Stimulated activated CD4-positive, alpha-beta T cell treated with anti-CD3 and anti-CD28 coated beads, Interleukin-12 subunit alpha, Interleukin-12 subunit beta, amount 100 ng/mL, for 24 hours (primary cell): ENCODE data around the gene SREBF1.
A peak's percentile ranks its signal among the peaks of the same experiment; 100 is the strongest.

Source experiments
- DNase-seq, 2 experiments: peaks; one replicate each; pipeline ENCODE4 v3.0.0-alpha.2; 2020; ENCODE audit warnings: low read depth in 2 of 2

Gene SREBF1

DNA sequence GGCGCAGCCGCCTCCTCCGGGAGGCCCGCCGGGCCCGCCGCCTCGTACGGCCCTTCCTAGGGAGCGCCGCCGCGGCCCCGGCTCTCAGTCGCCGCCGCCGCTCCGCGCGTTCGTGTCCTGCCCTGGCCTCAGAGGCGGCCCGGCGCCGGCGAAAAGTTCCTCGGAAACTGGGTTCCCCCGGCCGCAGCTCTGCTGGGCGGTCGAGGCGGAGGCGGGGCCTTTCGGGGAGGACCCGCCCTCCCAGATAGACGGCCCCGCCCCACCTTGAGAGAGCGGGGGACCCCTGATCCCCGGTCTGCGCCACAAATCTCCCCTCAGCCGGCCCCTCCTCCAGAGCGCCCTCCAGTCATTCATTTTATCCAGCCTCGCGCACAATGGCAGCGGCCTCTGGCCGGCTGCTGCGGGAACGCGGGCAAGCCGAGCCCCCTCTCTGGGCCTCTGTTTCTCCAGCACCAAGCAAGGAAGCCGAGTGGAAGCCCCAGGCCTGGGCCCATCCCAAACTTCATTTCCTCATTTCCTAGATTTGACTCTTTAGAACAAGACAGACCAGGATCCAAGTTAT is at the start of gene SREBF1:
Gene SREBF1 (minus strand): TSS at position 169 of the 562 bp plus-strand sequence. CDS start 169 bp downstream, outside the sequence.
- peak in 1 of 2 experiments; percentile 62 for DNase-seq

DNA sequence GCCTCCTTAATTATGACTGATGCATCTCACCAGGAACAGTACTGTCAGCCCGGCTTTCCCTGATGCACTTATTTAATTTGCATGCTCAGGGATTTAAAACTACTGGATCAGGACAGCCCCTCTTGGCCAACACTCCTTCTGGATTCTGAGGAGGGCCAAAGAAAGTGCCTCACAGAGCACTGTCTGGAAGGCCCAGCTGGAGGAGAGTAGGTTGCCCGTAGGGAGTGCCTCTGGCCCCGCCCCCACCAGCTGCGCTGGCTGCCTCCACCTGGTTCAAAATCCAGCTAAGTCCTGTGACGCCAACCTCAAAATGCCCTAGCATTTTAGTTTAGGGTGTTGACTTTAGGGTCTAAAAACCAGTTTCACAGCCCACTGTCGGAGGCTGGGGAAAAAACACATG is 49.4 kb upstream of the SREBF1 start:
- no peak for DNase-seq

DNA sequence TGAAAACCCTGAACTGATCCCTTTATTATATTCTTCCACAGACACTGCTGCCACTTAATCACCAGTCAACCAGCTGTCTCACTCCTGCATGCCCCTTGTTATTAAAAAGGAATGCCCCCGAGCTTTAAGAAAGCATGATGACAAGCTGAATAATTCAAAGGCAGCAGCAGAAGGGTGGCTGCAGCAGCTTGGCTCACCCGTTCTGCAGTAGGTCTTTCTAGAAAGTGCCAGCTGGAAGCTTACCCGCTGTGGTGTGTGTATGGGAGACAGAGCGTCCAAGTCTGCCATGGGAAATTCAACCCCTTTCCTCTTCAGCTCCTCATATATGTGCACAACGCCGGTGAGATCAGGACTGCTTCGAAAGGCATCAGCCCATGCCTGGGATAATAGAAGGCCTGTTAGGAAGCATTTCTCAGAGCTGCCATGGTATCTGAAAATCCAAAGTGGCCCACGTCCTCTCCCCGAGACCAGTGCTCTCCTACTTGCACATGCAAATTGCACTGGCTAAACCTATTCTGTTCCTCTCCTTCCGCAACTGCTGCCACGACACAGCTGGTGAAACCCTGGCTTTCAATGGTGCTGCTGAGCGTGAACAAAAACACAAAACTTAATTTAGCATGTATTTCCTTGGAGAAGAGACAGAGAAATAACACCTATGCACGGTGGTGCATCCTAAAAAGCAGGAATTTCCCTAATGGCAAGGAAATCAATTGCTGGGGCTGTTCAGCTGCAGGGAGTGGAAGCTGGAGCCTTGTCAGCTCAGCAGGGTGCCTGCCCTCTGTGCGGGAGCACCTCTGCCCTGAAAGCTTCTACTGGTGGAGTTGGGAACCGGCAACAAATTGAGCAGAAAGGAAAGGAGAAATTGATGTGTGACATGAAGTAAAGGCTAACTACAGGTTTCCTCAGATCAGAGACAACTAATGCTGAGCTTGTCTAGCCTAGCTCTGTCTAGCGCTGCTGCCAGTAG is 47.9 kb upstream of the SREBF1 start:
- DNase-seq = no peak

DNA sequence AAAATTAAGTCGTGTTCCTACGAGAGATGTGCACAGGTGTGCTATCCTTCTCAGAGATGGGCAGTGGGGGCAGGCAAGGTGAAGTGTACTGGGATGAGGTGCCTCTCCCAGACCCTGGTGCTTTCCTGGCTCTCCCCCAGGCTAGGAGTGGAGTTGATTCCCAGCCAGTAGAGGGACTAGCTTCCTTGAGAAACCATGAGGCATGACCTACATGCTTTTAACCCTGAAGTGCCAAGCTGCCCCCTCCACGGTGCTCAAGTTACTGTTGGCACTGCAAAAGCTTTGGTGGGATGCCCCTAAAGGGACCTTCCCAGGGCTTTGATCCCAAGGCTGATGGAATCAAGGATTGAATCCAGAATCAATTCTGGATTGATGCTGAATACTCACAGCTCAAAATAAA is 47.0 kb upstream of the SREBF1 start:
- DNase-seq = no peak

DNA sequence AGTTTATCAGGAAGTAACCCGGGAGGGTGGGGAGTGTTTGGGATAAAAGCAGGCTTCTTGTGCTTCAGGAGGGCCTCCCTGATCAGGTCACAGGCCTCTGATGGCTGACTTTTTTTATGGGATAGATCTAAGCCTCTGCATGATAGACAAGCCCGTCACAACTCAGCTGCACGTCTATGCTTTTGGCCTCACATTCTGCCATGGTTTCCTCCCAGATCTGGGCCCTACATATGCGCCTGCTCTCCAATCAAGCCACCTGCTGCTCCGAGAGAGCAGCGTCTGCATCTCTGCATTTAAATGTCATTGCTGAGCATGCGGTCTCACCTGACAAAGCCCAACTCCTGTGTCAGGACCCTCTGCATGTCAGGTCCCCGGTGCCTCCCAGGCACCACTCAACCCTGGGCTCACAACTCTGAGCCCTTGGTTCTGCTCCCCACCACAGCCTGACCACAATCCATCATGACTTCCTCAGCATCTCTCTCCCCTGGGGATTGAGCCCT is 45.3 kb upstream of the SREBF1 start:
- DNase-seq = no peak

DNA sequence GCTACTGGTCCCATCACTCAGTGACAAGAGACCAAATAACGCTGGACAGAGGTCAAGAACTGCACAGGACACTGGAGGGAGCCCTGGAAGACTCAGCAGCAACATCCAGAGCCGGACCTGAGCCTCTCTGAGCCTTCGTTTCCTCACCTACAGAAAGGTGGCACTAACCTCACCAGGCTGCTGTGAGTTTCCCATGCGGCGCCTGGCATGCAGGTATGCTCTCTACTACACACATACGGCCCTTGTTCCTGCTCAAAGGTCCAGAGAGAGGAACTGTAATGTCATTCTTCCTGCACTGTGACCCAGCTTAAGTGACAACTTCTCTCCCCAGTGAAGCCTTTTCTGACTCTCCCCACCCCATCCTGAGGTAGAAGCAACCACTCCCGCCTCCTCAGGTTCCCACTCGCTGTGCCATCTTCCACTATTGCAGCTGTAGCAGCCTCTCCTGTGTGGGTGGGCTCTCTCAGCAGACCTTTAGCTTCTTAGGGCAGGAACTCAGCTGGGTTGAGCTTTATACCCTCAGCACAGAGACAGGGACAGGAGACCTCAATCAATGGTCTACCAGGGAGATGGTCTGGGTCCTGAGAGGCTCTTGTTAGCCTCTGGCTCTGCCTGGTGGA is 43.9 kb upstream of the SREBF1 start:
- no peak for DNase-seq

DNA sequence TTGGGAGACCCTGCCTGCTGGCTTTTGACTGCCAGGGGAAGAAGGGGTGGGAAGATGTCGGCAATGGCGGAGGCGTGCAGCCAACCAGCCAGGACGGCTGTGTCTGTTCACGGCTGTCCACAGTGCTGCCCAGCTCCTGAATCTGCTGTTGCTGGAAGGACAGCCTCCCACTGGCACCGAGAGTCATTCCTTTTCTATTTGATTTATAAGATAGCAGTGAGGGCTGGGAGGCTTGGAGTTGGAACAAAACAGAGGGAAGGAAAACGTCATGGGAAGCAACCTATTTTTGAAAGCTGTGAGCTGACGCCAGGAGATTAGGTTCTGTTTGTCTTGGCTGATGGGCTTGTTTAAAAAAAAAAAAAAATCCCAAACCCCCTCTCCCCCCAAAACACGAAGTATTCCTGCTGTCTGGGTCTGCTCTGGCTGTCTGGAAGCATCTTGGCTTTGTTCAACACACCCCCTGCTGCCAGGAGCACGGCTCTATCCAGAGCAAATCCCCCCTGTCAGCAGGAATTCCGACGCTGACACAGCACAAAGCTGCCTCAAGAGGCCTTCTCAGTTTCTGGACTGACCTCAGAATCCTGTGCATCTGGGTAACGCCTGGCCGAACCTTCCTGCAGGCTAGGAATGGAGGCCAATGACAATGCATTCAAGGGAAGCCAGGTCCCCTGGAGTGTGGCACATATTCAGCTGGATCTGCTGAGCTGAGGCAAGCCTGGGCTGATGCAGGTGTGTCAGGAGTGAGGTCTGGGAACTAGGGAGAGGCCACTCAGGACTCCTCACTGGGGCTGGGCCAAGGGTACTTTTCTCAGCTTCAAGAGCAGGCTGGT is 41.0 kb upstream of the SREBF1 start:
- no peak for DNase-seq

DNA sequence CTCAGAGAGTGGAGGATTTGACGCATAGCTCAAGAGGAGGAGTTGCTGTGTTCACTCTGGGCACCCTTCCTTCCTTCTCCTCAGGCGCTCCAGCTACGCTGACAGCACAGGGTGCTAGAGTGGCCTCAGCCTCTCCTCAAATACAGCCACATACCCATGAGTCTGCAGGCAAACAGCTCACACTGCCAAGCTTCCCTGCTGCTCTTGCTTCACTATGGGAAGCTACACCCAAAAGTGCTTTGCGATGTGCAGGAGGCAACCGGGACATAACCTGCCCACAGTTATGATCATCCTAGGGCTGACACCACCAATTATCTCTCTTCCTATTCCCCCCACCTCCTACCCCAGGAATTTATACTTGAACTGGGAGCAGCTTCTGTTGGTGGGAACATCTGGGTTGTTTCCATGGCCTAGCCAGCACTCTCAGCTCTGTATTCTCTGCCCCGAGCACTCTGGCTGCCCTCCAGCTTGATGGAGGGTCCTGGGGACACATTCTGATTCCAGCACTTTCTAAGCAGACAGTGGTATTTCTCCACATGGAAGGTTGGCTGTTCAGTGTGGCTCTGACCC is 40.3 kb upstream of the SREBF1 start:
- DNase-seq = no peak

DNA sequence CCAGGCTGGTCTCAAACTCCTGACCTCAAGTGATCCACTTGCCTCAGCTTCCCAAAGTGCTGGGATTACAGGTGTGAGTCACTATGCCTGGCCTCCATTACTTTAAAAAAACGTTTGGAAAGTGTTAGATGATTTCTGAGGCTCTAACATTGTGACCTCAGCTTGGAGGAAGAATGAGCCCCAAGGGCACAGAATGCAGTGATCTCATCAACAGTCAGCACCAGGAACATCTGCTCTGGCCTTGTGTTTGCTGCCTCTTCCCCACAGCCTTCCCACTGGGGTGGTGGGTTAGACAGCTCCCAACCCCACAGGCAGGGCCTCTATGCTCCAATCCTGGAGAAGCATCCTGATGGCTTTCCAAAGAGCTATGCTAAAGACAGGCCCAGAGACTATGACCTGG is 37.7 kb upstream of the SREBF1 start:
- DNase-seq = no peak

DNA sequence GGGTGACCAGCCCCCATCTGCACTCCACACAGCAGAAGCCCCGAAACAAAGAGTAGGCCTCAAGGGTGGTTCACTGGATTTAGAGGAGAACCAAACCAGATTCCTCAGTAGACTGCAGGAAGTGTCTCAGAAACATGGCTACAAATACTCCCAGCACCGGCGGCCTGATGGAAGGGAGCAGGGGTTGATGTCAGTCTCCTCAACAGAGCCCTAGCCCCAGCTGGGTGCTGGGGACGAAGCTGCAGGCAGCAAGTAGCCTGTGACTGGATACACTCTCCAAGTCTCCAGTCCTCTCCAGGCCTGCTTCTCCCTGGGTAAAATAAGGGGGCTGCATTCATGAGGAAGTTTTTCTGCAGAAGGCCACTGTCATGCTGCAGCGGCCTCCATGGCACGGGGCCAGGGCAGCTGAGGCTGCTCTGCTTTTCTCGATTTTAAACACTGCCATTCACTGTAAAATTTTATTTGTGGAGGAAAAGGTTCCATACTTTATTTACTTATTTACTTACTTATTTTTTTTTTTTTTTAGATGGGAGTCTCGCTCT is 36.7 kb upstream of the SREBF1 start:
- DNase-seq = no peak

DNA sequence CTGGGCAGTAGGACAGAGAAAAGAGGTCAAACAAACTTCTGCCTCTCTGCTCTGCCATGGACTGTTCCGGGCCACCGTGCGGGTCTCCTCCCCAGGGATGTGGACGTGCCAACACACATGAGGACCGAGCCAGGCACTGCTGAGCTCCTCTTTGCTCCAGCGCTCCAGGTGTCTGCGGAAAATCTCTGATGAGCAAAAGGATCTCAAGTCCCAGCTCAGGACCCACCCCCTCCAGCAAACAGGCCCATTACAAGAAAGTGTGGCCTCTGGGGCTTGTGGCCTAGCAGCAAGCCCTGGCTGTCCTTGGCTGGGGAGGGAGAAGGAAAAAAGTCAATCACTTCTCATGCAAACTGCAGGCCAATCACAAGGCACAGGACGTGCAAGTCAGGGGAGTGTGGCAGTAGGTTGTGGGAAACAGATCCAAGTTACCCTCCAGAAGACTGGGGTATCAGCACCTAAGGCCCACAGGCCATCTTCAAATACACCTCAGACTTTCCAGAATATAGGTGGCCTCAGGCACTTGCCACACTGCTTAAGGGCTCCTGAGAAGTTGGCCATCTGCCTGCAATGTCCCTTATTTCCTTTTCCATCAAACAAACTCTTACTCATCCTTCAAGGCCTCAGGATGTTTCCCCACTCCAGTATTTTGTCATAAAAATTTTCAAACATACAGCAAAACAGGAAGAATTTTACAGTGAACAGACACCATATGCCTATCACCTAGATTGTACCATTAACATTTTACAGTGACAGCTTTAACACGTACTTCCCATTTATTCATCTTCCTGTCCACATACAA is 36.0 kb upstream of the SREBF1 start:
- no peak for DNase-seq

DNA sequence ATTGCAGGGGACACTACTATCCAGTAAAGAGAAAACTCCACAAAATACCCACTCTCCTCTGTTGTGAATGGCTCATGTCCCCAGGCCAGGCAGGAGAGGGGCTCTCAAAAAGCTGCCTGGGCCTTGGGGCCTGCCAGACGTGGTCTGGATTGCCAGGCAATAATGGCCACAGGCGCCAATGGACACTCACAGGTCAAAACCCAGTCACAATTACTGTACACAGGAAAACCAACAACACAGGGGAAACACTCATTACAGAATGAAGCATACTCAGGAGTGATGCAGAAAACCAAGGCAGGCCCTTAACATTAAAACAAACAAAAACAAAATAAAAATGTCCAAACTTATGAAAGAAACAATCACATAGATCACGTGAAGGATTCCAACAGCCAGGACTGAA is 35.1 kb upstream of the SREBF1 start:
- DNase-seq = no peak

DNA sequence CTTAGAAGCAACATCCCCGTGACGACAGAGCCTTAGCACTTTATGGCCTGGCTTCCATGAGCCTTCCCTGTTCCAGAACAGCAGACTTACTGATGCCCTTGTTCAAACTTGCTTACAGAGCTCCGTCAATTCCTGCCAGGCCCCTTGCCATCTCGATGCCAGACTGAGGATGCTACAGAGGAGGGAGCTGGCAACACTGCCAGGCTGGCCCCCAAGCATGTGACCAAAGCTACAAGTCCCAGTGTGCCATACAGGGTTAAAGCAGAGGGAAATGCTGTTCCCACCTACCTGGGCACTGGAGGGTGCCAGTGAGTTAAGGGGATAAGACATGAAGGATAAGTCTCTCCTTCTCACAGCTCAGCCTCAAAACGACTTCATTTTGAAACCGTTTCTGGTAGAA is 33.5 kb upstream of the SREBF1 start:
- no peak for DNase-seq

DNA sequence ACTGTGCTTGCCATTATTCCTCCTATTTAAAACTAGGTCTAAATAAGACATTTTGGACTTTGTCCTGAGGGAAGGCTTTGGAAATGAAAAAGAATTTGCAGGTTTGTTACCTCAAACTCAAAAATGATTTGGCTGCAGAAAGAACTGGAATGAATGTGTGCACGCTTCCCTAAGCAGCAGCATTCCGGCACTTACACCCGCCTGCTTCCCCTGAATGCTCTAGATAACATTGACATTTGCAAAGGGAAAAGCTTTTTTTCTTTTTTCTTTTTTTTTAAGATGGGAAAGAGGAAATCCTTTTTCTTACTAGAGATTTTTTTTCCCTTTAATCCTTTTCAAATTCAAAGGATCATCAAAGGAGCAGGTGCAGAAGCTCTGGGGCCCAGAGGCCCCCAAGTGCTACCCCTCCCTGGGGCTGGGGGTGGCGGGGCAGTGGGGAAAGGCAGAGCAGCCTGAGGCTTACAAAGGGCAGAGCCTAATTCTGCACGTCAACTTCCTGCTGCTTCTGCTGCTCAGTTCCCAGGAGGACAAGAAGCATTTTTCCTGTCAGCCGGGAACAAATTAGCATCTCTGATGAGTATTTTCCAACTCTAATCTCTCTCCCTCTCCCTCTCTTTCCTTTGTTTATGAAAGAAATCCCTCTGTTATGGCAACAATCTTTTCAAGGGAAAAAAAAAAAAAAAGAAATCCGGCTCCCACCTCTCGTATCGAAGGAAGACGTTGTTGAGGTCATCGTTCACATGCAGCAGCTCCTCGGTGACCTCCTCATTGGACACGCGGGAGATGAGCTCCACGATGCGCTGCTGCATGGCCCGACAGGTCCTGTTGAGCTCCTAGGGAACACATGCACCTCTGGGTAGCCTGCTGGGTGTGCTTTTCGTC is 32.1 kb upstream of the SREBF1 start:
- DNase-seq = no peak

DNA sequence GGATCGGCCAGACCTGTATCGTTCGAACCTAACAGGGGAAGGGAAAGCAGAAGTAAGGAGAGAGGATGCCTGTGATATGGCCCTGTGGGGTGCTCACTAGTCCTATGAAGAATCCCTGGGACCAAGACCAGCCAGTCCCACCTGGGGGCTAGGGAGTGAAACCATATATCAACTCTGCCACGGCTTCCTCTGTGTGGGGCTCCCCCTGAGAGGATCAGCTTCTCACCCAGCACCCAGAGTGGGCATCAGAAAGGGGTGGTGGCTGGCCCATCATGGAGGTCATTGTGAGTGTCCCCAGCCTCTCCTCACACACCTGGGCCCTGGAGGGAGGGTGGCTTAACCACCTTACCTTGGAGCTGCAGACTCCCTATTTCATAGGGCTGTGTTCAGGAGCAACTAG is 30.1 kb upstream of the SREBF1 start:
- no peak for DNase-seq

DNA sequence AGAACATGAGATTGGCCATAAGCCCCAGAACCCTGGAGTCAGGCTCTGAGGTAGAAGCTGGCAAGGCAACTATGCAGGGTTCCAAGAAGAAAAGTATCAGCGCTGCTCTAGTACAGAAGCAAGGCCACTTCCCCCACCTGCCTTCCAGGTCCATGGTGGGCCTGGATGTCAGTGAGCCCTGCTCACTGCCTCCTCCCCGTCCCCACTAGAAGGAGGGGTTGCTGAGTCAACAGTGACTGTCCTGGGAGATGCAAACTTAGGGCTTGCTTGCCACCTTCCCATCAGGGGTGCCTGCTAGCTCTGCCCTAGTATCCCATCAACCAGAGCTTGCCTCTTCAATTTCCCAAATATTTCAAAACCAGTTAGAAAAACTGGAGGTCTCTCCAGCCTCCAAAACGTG is 29.6 kb upstream of the SREBF1 start:
- DNase-seq = no peak

DNA sequence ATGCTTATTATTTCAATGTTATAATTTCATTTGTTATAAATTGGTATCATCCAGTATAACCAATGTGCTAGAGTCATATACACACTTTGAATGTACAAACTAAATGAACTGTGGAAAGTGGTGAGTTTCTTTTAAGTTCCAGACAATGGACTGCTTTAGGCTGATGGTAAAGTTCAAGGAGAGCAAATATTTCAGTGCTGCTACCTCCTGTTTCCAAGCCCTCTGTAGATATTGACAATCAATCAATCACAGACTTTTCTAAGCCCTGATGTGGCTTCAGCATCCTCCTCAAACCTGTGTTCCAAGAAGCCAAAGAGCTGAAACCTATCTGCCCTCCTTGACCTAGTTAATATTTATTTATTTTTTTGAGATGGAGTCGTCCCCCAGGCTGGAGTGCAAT is 28.2 kb upstream of the SREBF1 start:
- DNase-seq = no peak

DNA sequence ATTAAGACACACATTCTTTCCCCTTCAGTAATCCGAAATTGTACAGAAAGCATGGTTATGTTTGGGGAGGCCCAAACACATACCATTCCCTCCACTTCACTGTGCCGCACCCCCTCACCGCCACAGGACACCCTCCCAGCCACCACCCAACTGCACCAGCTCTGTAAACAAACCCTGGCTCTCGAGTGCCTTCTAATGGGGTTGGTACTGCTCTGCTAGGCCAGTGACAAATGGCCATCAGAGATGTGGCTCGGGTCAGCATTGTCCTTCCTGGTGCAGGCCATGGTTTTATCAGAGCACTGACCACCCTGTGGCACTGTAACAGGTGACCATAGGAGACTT is 24.0 kb upstream of the SREBF1 start:
- no peak for DNase-seq
